Type B pancreatic cell (in vitro differentiated cells): ENCODE results near the gene NKD2. TPM values are rescaled to one million over a fixed set of nuclear protein-coding genes. Genes with fewer than 3 reads are reported as not detected.

ENCODE experiments used
- DNase-seq: peaks from one replicate; pipeline ENCODE4 v3.0.0; 2021; ENCODE audit warnings: mixed read lengths; ENCODE audit not compliant: unreplicated experiment; ENCODE audit errors: extremely low spot score
- H3K27ac Mint-ChIP-seq: 2 replicates; pipeline ENCODE4 v1.8.0; 2021; ENCODE audit warnings: mild to moderate bottlenecking, mixed read lengths
- H3K27me3 Mint-ChIP-seq: 2 replicates; pipeline ENCODE4 v1.8.0; 2021; ENCODE audit warnings: mixed read lengths
- H3K36me3 Mint-ChIP-seq: 2 replicates; pipeline ENCODE4 v1.8.0; 2021; ENCODE audit warnings: mixed read lengths
- H3K4me1 Mint-ChIP-seq: one replicate; pipeline ENCODE4 v1.8.0; 2021; ENCODE audit warnings: mixed read lengths; ENCODE audit not compliant: unreplicated experiment
- H3K4me3 Mint-ChIP-seq: 2 replicates; pipeline ENCODE4 v1.8.0; 2021; ENCODE audit warnings: mild to moderate bottlenecking, mixed read lengths
- H3K9me3 Mint-ChIP-seq: 2 replicates; pipeline ENCODE4 v1.8.0; 2021; ENCODE audit warnings: mixed read lengths
- CTCF ChIP-seq: fragments of 200-600 bp; sonication (generic); conservative IDR thresholded peaks from 2 replicates; pipeline ENCODE4 v1.5.0; 2021; ENCODE audit warnings: antibody characterized with exemption, mild to moderate bottlenecking
- total RNA-seq: library from RNA; stranded (reverse); gene quantifications from 2 replicates; pipeline ENCODE4 v1.2.1, GENCODE V29; 2021; ENCODE audit warnings: low replicate concordance

NKD2 gene
- total RNA-seq, 1 donor from 2014 or later: 24.3 TPM

GRCh38 chr5:1001406-1002270, 7.0 kb upstream of the NKD2 start:
- H3K9me3 Mint-ChIP-seq: peaks cover 7% of the 10 kb centered on the region
- H3K27ac Mint-ChIP-seq: no peak overlapping the region
- no peaks in the 10 kb centered on the region for H3K36me3 Mint-ChIP-seq
- peaks cover 12% of the 10 kb centered on the region for H3K27me3 Mint-ChIP-seq
- peak; percentile 60 for DNase-seq
- peaks cover 27% of the 10 kb centered on the region for H3K4me1 Mint-ChIP-seq
- peak overlapping the region; percentile 52 for H3K4me3 Mint-ChIP-seq
- TF ChIP-seq CTCF: no peak

- no peak for TF ChIP-seq CTCF
Observed at GRCh38 chr5:1002271-1002546, 6.4 kb upstream of the NKD2 start.

GRCh38 chr5:1002836-1003235, 5.8 kb upstream of the NKD2 start:
- no peak for TF ChIP-seq CTCF
- H3K27me3 Mint-ChIP-seq: peaks cover 18% of the 10 kb centered on the region
- no peaks in the 10 kb centered on the region for H3K36me3 Mint-ChIP-seq
- peak overlapping the region; percentile 99 for H3K27ac Mint-ChIP-seq
- H3K9me3 Mint-ChIP-seq: no peaks in the 10 kb centered on the region
- peak overlapping the region; percentile 88 for H3K4me3 Mint-ChIP-seq
- peaks cover 21% of the 10 kb centered on the region for H3K4me1 Mint-ChIP-seq
- peak; percentile 39 for DNase-seq

More at GRCh38 chr5:1002271-1002546, 6.4 kb upstream of the NKD2 start:
- Mint-ChIP-seq H3K36me3 (no peaks in the 10 kb centered on the region), H3K27ac (no peak overlapping the region), H3K4me1 (peaks cover 22% of the 10 kb centered on the region), H3K4me3 (peak overlapping the region; percentile 52), H3K9me3 (peaks cover 1% of the 10 kb centered on the region), H3K27me3 (peaks cover 15% of the 10 kb centered on the region)
- no peak for DNase-seq

GRCh38 chr5:1003296-1003937, 5.2 kb upstream of the NKD2 start:
- Mint-ChIP-seq H3K27ac (peak overlapping the region; percentile 99), H3K4me1 (peaks cover 23% of the 10 kb centered on the region), H3K9me3 (no peaks in the 10 kb centered on the region), H3K4me3 (peak overlapping the region; percentile 88), H3K27me3 (peaks cover 20% of the 10 kb centered on the region), H3K36me3 (no peaks in the 10 kb centered on the region)
- peak; percentile 72 for DNase-seq
- no peak for TF ChIP-seq CTCF

- peak; percentile 47 for TF ChIP-seq CTCF
- Mint-ChIP-seq H3K36me3 (no peaks in the 10 kb centered on the region), H3K27ac (peak overlapping the region; percentile 99), H3K27me3 (peaks cover 21% of the 10 kb centered on the region), H3K9me3 (no peaks in the 10 kb centered on the region), H3K4me1 (peaks cover 23% of the 10 kb centered on the region), H3K4me3 (peak overlapping the region; percentile 88)
- peak; percentile 79 for DNase-seq
Observed at GRCh38 chr5:1004461-1005248, 3.9 kb upstream of the NKD2 start.
